Measurements from ENCODE around the gene IRAK4. TPM values are rescaled to one million over a fixed set of nuclear protein-coding genes. Genes with fewer than 3 reads are reported as not detected.

The IRAK4 gene
- total and polyA plus RNA-seq, 4 donors = 9.8 to 18.5 (median 11.3) TPM

DNA sequence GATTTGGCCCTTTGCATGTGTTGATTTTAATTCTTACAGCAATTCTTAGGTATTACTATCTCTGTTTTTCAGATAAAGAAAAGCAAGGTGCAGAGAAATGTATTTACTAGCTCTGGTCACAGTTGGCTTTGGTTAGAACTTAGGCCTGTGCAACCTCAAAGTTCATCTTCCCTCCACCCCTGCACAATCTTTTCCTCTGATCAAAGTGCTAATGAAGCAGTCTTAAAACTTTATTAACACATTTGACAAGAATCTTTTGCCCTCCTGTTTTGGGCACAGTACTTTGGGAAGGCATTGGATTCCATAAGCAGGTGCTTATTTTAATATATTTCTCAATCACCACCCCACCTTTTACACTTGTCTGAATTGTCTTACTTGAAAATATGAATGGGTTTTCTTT lies 2.7 kb downstream of the IRAK4 start:
- H3K27me3 ChIP-seq (ENCODE audit: control insufficient read depth, insufficient read depth, low read length) = no peaks in the 10 kb centered on the region
- H3K4me1 ChIP-seq (ENCODE audit: control insufficient read depth, insufficient read depth, low read length) = peaks cover 7% of the 10 kb centered on the region
- no peaks in the 10 kb centered on the region for H3K36me3 ChIP-seq (ENCODE audit: control insufficient read depth, insufficient read depth, low read length)
- H3K4me3 ChIP-seq (ENCODE audit: low read depth, low read length) = no peak overlapping the region
- H3K9me3 ChIP-seq (ENCODE audit: control insufficient read depth, insufficient read depth, low read length) = no peaks in the 10 kb centered on the region
- no peak for DNase-seq (ENCODE audit: low read depth in 4 of 6, low spot score in 6 of 6)
- H3K27ac ChIP-seq (ENCODE audit: low read depth, low read length) = no peak overlapping the region

DNA sequence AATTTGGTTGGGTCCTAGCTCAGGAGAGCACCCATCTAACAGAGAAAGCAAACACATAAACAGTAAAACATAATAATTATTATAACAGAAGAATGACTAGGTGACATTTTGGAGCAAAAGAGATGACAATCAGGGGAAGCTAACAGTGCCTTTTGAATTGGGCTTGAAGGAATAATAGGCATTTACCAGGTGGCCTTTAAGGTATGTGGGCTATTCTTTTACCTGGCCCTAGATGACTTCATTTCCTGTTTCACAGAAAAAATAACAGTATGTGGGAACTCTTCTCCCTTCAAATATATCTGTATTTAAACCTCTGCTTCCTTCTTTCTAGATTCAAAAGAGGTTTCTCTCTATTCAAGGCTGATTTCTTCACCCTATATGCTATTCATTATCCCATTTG lies 3.8 kb downstream of the IRAK4 start:
- Histone ChIP-seq H3K27ac (ENCODE audit: low read depth, low read length) (no peak overlapping the region), H3K36me3 (ENCODE audit: control insufficient read depth, insufficient read depth, low read length) (no peaks in the 10 kb centered on the region), H3K4me1 (ENCODE audit: control insufficient read depth, insufficient read depth, low read length) (peaks cover 7% of the 10 kb centered on the region), H3K9me3 (ENCODE audit: control insufficient read depth, insufficient read depth, low read length) (no peaks in the 10 kb centered on the region), H3K4me3 (ENCODE audit: low read depth, low read length) (no peak overlapping the region), H3K27me3 (ENCODE audit: control insufficient read depth, insufficient read depth, low read length) (no peaks in the 10 kb centered on the region)
- no peak for DNase-seq (ENCODE audit: low read depth in 4 of 6, low spot score in 6 of 6)

DNA sequence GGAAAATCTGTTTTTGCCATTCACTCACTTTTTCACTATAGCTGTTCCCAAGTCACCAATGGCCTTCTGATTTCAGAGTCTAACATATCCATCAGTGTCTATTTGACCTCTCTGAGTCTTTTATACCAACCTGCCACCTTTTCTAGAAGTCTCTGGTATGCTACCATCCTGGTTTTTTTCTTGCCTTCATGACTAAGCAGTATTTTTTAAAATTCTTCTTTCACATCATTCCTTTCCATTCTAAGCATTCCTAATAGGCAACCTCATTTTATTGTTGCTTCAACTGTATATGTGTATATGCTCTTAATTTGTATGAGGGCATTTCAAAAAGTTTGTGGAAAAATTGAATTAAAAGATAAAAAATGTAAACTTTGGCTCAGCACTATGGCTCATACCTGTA lies 5.0 kb downstream of the IRAK4 start:
- no peak overlapping the region for H3K27ac ChIP-seq (ENCODE audit: low read depth, low read length)
- no peaks in the 10 kb centered on the region for H3K9me3 ChIP-seq (ENCODE audit: control insufficient read depth, insufficient read depth, low read length)
- H3K27me3 ChIP-seq (ENCODE audit: control insufficient read depth, insufficient read depth, low read length) = no peaks in the 10 kb centered on the region
- H3K36me3 ChIP-seq (ENCODE audit: control insufficient read depth, insufficient read depth, low read length) = no peaks in the 10 kb centered on the region
- peaks cover 7% of the 10 kb centered on the region for H3K4me1 ChIP-seq (ENCODE audit: control insufficient read depth, insufficient read depth, low read length)
- no peak overlapping the region for H3K4me3 ChIP-seq (ENCODE audit: low read depth, low read length)
- no peak for DNase-seq (ENCODE audit: low read depth in 4 of 6, low spot score in 6 of 6)

DNA sequence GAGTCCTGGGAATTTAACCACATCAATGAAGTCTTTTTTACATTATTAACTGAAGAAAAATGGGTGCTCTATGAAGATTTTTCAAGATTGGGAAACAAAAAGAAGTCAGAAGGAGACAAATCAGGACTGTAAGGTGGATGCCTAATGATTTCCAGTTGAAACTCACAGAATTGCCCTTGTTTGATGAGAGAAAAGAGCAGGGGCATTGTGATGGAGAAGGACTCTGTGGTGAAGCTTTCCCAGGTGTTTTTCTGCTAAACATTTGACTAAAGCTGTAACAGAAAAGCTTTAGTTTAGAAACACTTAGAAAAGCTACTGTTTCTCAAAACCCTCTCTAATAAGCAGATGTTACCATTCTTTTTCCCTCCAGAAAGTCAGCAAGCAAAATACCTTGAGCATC lies 5.8 kb downstream of the IRAK4 start:
- Histone ChIP-seq H3K27ac (ENCODE audit: low read depth, low read length) (no peak overlapping the region), H3K36me3 (ENCODE audit: control insufficient read depth, insufficient read depth, low read length) (no peaks in the 10 kb centered on the region), H3K4me1 (ENCODE audit: control insufficient read depth, insufficient read depth, low read length) (peaks cover 2% of the 10 kb centered on the region), H3K9me3 (ENCODE audit: control insufficient read depth, insufficient read depth, low read length) (no peaks in the 10 kb centered on the region), H3K27me3 (ENCODE audit: control insufficient read depth, insufficient read depth, low read length) (no peaks in the 10 kb centered on the region), H3K4me3 (ENCODE audit: low read depth, low read length) (no peak overlapping the region)
- no peak for DNase-seq (ENCODE audit: low read depth in 4 of 6, low spot score in 6 of 6)

DNA sequence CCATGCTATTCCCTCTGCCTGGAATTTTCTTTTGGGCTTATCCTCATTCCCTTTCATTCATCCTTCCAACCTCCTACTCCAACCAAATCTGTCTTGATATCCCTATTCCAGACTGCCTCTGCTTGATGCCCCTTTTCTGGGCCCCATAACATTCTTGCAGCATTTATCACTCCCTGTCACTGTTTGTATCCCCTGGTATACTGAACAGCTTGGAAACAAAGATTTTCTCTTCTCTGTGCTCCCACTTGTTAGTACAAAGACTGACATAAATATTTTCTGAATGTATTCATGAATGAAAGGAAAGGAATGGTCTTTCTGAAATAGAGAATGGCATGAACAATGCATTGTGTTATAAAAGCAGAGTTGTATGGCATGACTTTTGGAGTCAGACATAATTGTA lies 7.5 kb downstream of the IRAK4 start:
- no peak for DNase-seq (ENCODE audit: low read depth in 4 of 6, low spot score in 6 of 6)
- no peaks in the 10 kb centered on the region for H3K9me3 ChIP-seq (ENCODE audit: control insufficient read depth, insufficient read depth, low read length)
- no peak overlapping the region for H3K4me3 ChIP-seq (ENCODE audit: low read depth, low read length)
- H3K4me1 ChIP-seq (ENCODE audit: control insufficient read depth, insufficient read depth, low read length) = no peaks in the 10 kb centered on the region
- no peaks in the 10 kb centered on the region for H3K27me3 ChIP-seq (ENCODE audit: control insufficient read depth, insufficient read depth, low read length)
- no peaks in the 10 kb centered on the region for H3K36me3 ChIP-seq (ENCODE audit: control insufficient read depth, insufficient read depth, low read length)
- H3K27ac ChIP-seq (ENCODE audit: low read depth, low read length) = no peak overlapping the region

DNA sequence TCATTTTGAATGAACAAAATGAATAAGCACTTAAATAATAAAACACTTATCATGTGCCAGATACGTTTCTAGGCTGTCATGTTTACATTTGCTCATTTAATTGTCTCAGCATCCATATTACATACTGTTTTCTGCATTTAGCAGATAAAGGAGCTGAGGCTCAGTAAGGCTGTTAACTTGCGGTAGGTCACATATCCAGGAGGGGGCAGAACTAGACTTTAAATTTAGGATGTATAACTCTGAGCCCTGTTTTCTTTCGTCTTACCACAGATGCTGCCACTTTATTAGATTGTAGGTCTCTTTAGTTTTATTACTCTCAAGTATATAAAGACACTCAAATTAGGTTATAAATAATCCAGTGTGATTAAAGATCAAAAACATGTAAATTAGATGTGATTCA lies 17.7 kb downstream of the IRAK4 start:
- Histone ChIP-seq H3K27ac (ENCODE audit: low read depth, low read length) (no peak overlapping the region), H3K36me3 (ENCODE audit: control insufficient read depth, insufficient read depth, low read length) (peaks cover 8% of the 10 kb centered on the region), H3K9me3 (ENCODE audit: control insufficient read depth, insufficient read depth, low read length) (no peaks in the 10 kb centered on the region), H3K4me1 (ENCODE audit: control insufficient read depth, insufficient read depth, low read length) (no peaks in the 10 kb centered on the region), H3K4me3 (ENCODE audit: low read depth, low read length) (no peak overlapping the region), H3K27me3 (ENCODE audit: control insufficient read depth, insufficient read depth, low read length) (no peaks in the 10 kb centered on the region)
- no CpG with 5 or more reads among the region's 3 CpGs for WGBS (ENCODE audit: insufficient coverage)
- peak in 2 of 6 donors; percentile 26 to 43 for DNase-seq (ENCODE audit: low read depth in 4 of 6, low spot score in 6 of 6)

DNA sequence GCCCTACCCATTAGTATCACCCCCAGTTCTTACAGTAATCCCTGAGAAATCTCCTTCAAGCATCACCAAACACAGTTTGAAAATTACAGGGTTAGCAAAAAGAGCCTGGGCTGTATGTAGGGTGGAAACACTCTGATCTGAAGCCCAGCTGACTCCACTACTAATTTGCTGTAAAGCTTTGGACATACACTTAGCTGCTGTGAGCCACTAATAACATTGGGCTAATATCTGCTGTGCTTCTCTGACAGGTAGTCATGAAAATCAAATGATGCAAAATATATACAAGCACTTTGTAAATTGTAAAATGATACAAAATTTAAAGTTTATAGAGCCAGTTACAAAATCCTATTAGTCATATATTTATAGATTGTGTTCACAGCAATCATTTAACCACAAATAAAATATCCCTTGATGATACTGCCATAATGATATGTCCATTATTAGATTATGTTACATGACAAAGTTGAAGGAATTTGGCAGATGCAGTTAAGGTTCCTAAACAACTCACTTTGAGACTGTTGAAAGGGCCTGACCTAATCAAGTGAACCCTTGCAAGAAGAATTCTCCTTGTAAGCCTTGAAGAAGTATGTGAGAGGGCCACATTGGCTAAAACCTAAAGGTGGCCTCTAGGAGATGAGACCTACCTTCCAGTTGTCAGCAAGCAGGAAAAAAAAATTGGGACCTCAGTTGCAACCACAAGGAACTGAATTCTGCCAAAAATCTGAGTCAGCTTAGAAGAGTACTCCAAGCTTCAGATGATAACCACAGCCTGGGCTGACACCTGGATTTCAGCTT lies 28.3 kb downstream of the IRAK4 start:
- Histone ChIP-seq H3K27me3 (ENCODE audit: control insufficient read depth, insufficient read depth, low read length) (no peaks in the 10 kb centered on the region), H3K36me3 (ENCODE audit: control insufficient read depth, insufficient read depth, low read length) (no peaks in the 10 kb centered on the region), H3K4me1 (ENCODE audit: control insufficient read depth, insufficient read depth, low read length) (no peaks in the 10 kb centered on the region), H3K9me3 (ENCODE audit: control insufficient read depth, insufficient read depth, low read length) (no peaks in the 10 kb centered on the region), H3K27ac (ENCODE audit: low read depth, low read length) (no peak overlapping the region), H3K4me3 (ENCODE audit: low read depth, low read length) (no peak overlapping the region)
- no peak for DNase-seq (ENCODE audit: low read depth in 4 of 6, low spot score in 6 of 6)

DNA sequence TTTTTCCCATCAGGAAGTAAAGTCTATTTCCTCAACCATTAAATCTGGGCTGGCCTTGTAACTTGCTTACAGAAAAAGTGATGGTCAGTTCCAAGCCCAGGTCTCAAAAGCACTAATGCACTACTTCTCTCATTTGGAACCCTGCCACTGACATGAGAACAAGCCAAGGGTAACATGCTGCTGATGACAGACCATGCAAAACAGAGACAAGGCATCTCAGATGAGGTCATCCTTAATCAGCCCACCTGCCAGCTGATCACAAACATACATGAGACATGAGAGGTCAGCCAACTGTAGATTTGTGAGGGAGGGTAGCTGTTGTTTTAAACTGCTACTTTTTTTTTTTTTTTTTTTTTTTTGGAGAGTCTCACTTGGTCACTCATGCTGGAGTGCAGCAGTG lies 31.2 kb downstream of the IRAK4 start:
- no peaks in the 10 kb centered on the region for H3K27me3 ChIP-seq (ENCODE audit: control insufficient read depth, insufficient read depth, low read length)
- H3K27ac ChIP-seq (ENCODE audit: low read depth, low read length) = no peak overlapping the region
- peak in 3 of 6 donors; percentile 7 to 65 (median 31) for DNase-seq (ENCODE audit: low read depth in 4 of 6, low spot score in 6 of 6)
- peaks cover 4% of the 10 kb centered on the region for H3K36me3 ChIP-seq (ENCODE audit: control insufficient read depth, insufficient read depth, low read length)
- H3K4me3 ChIP-seq (ENCODE audit: low read depth, low read length) = no peak overlapping the region
- no peaks in the 10 kb centered on the region for H3K9me3 ChIP-seq (ENCODE audit: control insufficient read depth, insufficient read depth, low read length)
- no peaks in the 10 kb centered on the region for H3K4me1 ChIP-seq (ENCODE audit: control insufficient read depth, insufficient read depth, low read length)

DNA sequence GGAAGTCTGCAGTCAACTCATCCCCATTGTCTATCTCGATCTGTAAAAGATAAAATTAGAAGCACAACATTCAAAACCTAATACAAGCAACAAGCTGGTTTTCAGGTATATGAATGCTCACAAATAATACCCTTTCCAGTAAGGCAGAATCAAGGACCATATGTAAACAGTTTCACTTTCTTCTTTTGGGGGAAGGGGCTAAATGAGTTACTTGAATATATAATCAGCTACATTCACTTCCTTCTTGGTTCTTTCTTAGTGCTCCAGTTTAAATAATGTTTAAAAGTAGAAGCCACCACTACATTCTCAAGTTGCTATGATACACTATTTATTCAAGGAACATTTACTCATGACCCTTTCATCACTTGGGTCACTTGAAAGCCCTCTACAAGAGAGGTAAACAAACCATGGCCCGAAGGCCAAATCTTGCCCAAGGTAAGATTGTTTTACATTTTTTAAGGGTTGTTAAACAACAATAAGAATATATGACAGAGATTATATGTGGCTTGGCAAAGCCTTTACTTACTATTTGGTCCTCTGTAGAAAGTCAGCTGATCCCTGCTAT lies 37.0 kb downstream of the IRAK4 start:
- H3K27me3 ChIP-seq (ENCODE audit: control insufficient read depth, insufficient read depth, low read length) = no peaks in the 10 kb centered on the region
- DNase-seq (ENCODE audit: low read depth in 4 of 6, low spot score in 6 of 6) = no peak
- no peaks in the 10 kb centered on the region for H3K9me3 ChIP-seq (ENCODE audit: control insufficient read depth, insufficient read depth, low read length)
- WGBS (ENCODE audit: insufficient coverage) = no CpG with 5 or more reads among the region's 2 CpGs
- H3K4me3 ChIP-seq (ENCODE audit: low read depth, low read length) = no peak overlapping the region
- H3K36me3 ChIP-seq (ENCODE audit: control insufficient read depth, insufficient read depth, low read length) = peaks cover 6% of the 10 kb centered on the region
- H3K27ac ChIP-seq (ENCODE audit: low read depth, low read length) = no peak overlapping the region
- no peaks in the 10 kb centered on the region for H3K4me1 ChIP-seq (ENCODE audit: control insufficient read depth, insufficient read depth, low read length)

DNA sequence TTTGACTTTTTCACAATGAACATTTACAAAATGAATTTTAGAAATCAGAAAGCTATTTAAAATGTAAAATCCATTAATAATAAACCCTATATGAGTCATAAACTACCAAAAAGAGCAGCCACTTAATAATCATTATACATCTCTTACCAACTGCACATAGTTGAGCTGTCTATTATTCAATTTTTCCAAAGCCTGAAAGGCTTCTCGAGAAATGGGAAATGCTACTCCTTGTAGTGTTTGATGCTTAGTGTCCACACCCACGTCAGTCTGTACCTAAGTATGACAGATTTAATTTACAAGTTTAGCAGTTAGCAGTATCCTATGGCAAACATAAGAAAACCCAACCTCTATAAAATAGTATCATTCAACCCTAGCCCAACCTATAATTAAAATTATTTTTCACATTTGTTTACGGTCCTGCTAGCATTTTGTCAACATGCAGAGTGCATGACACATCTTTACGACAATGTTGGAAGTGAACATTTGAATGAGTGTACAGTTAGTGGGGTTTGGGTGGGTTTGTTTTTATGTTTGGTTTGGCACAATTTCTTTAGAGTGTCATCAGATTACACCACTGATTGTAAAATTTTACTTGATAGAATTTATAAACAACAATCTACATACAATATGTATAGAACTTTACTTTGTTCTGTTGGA lies 38.9 kb downstream of the IRAK4 start:
- H3K4me3 ChIP-seq (ENCODE audit: low read depth, low read length) = no peak overlapping the region
- H3K4me1 ChIP-seq (ENCODE audit: control insufficient read depth, insufficient read depth, low read length) = no peaks in the 10 kb centered on the region
- no peak for DNase-seq (ENCODE audit: low read depth in 4 of 6, low spot score in 6 of 6)
- WGBS (ENCODE audit: insufficient coverage) = no CpG with 5 or more reads among the region's 4 CpGs
- no peaks in the 10 kb centered on the region for H3K27me3 ChIP-seq (ENCODE audit: control insufficient read depth, insufficient read depth, low read length)
- H3K9me3 ChIP-seq (ENCODE audit: control insufficient read depth, insufficient read depth, low read length) = no peaks in the 10 kb centered on the region
- H3K27ac ChIP-seq (ENCODE audit: low read depth, low read length) = no peak overlapping the region
- H3K36me3 ChIP-seq (ENCODE audit: control insufficient read depth, insufficient read depth, low read length) = peaks cover 11% of the 10 kb centered on the region
